NCI-H1436 treated with DMSO at 0.1 percent for 48 hours (cell line): ENCODE data around the gene P2RX2.

Experiments used
- DNase-seq: peaks from one replicate; lab custom pipeline; 2025; lab: John Stamatoyannopoulos, UW

P2RX2 gene

GRCh38 chr12:132638541-132639408, 20.2 kb downstream of the P2RX2 start:
- DNase-seq = no peak

- no peak for DNase-seq
Observed at GRCh38 chr12:132639956-132640520, 21.5 kb downstream of the P2RX2 start.

GRCh38 chr12:132640936-132641335, 22.4 kb downstream of the P2RX2 start:
- DNase-seq = no peak

- no peak for DNase-seq
Observed at GRCh38 chr12:132641811-132642650, 23.5 kb downstream of the P2RX2 start.

- no peak for DNase-seq
Observed at GRCh38 chr12:132642846-132643835, 24.6 kb downstream of the P2RX2 start.

- no peak for DNase-seq
Observed at GRCh38 chr12:132646850-132647249, 28.3 kb downstream of the P2RX2 start.

- DNase-seq = no peak
Observed at GRCh38 chr12:132647858-132648257, 29.3 kb downstream of the P2RX2 start.

GRCh38 chr12:132648616-132649225, 30.1 kb downstream of the P2RX2 start:
- DNase-seq = no peak

- DNase-seq = no peak
Observed at GRCh38 chr12:132649226-132649945, 30.8 kb downstream of the P2RX2 start.

- DNase-seq = peak; percentile 8
Observed at GRCh38 chr12:132651444-132652100, 33.0 kb downstream of the P2RX2 start.

GRCh38 chr12:132653567-132654290, 35.2 kb downstream of the P2RX2 start:
- no peak for DNase-seq

- DNase-seq = no peak
Observed at GRCh38 chr12:132657004-132657727, 38.6 kb downstream of the P2RX2 start.

GRCh38 chr12:132658149-132658894, 39.7 kb downstream of the P2RX2 start:
- DNase-seq = no peak

GRCh38 chr12:132659146-132659545, 40.6 kb downstream of the P2RX2 start:
- DNase-seq = no peak

- DNase-seq = no peak
Observed at GRCh38 chr12:132660052-132660451, 41.5 kb downstream of the P2RX2 start.

GRCh38 chr12:132660996-132661395, 42.4 kb downstream of the P2RX2 start:
- no peak for DNase-seq

- DNase-seq = no peak
Observed at GRCh38 chr12:132661972-132662371, 43.4 kb downstream of the P2RX2 start.
